GM18502 (cell line): Measurements from ENCODE around the gene GDPD5.
A peak's percentile ranks its signal among the peaks of the same experiment; 100 is the strongest.

Experiments
- ATAC-seq: cut with Tn5 transposase; IDR thresholded peaks from one replicate; pipeline ENCODE4 v1.9.1; 2021; ENCODE audit warnings: mild to moderate bottlenecking; ENCODE audit not compliant: unreplicated experiment, poor library complexity

Gene GDPD5

GRCh38 chr11:75525433-75526191, at the start of gene GDPD5:
Gene GDPD5 (minus strand): TSS chr11:75525941. CDS start chr11:75477735, 48,206 bp downstream.
- peak; percentile 80 for ATAC-seq

GRCh38 chr11:75574698-75575602, 49.2 kb upstream of the GDPD5 start:
- no peak for ATAC-seq

- no peak for ATAC-seq
These were observed 47.0 kb upstream of the GDPD5 start for GRCh38 chr11:75572744-75573143.

- no peak for ATAC-seq
These were observed 45.9 kb upstream of the GDPD5 start for GRCh38 chr11:75571625-75572024.

GRCh38 chr11:75570559-75571139, 44.9 kb upstream of the GDPD5 start:
- ATAC-seq = no peak

GRCh38 chr11:75568616-75569219, 43.0 kb upstream of the GDPD5 start:
- no peak for ATAC-seq

GRCh38 chr11:75567971-75568370, 42.2 kb upstream of the GDPD5 start:
- no peak for ATAC-seq

GRCh38 chr11:75566763-75567279, 41.1 kb upstream of the GDPD5 start:
- ATAC-seq = no peak

GRCh38 chr11:75565916-75566762, 40.4 kb upstream of the GDPD5 start:
- ATAC-seq = no peak

- no peak for ATAC-seq
These were observed 39.6 kb upstream of the GDPD5 start for GRCh38 chr11:75565221-75565814.

GRCh38 chr11:75563978-75564552, 38.3 kb upstream of the GDPD5 start:
- no peak for ATAC-seq

- no peak for ATAC-seq
These were observed 37.8 kb upstream of the GDPD5 start for GRCh38 chr11:75563501-75563977.

- no peak for ATAC-seq
These were observed 37.2 kb upstream of the GDPD5 start for GRCh38 chr11:75562836-75563484.

GRCh38 chr11:75562048-75562835, 36.5 kb upstream of the GDPD5 start, which contains the start of gene SERPINH1:
Gene SERPINH1 (plus strand): TSS chr11:75562253. CDS start chr11:75566350, 4,097 bp downstream.
- ATAC-seq = peak; percentile 84

- ATAC-seq = no peak
These were observed 35.8 kb upstream of the GDPD5 start for GRCh38 chr11:75561426-75562047.

GRCh38 chr11:75560644-75561043, 34.9 kb upstream of the GDPD5 start:
- no peak for ATAC-seq
